PC-3 (cell line): Measurements from ENCODE around the gene ISM2. TPM values are rescaled to one million over a fixed set of nuclear protein-coding genes. Genes with fewer than 3 reads are reported as not detected.

Experiments
- ATAC-seq: fragments of 200-7000 bp; cut with Tn5 transposase; 2 replicates; pipeline ENCODE4 v1.9.1; 2020; ENCODE audit warnings: mild to moderate bottlenecking, moderate library complexity
- BruUV-seq: library from RNA; stranded (reverse); fragments of 400-500 nt; replicated peaks from 2 replicates; lab custom pipeline; 2021; lab: Mats Ljungman, UMichigan
- CTCF ChIA-PET: fragments of 300-600 bp; sonication (Branson Sonifier 250); formaldehyde crosslinking; loops from one replicate; lab custom pipeline; 2022; ENCODE audit warnings: antibody characterized with exemption; lab: Charles Lee
- POLR2A ChIA-PET: fragments of 300-600 bp; sonication (Branson Sonifier 250); formaldehyde crosslinking; loops from one replicate; lab custom pipeline; 2022; ENCODE audit warnings: antibody characterized with exemption; ENCODE audit not compliant: unreplicated experiment; lab: Charles Lee
- DNase-seq: peaks from one replicate; pipeline ENCODE4 v3.0.0-alpha.2; 2015
- H2AFZ ChIP-seq: fragments of 300-600 bp; sonication (generic); 2 replicates; pipeline ENCODE4 v1.6.0; 2016; ENCODE audit warnings: antibody characterized with exemption, low read length
- H3F3A ChIP-seq: fragments of 300-600 bp; sonication (generic); one replicate; pipeline ENCODE4 v1.6.0; 2017; ENCODE audit warnings: antibody characterized with exemption, low read length, control low read depth, mild to moderate bottlenecking; ENCODE audit not compliant: unreplicated experiment
- H3K27ac ChIP-seq: fragments of 300-600 bp; sonication (generic); 2 replicates; pipeline ENCODE4 v1.5.1; 2016; ENCODE audit warnings: mild to moderate bottlenecking, low read length
- H3K27me3 ChIP-seq: fragments of 300-600 bp; sonication (generic); 2 replicates; pipeline ENCODE4 v1.6.1; 2016; ENCODE audit warnings: low read length, mixed read lengths
- H3K36me3 ChIP-seq: fragments of 300-600 bp; sonication (generic); 2 replicates; pipeline ENCODE4 v1.6.1; 2016; ENCODE audit warnings: low read depth, mixed run types, low read length, mixed read lengths
- H3K4me1 ChIP-seq: fragments of 300-600 bp; sonication (generic); 2 replicates; pipeline ENCODE4 v1.5.1; 2016; ENCODE audit warnings: low read length; ENCODE audit not compliant: insufficient read depth
- H3K4me2 ChIP-seq: fragments of 300-600 bp; sonication (generic); 2 replicates; pipeline ENCODE4 v1.6.0; 2016; ENCODE audit warnings: low read length
- H3K4me3 ChIP-seq: fragments of 300-600 bp; sonication (generic); 2 replicates; pipeline ENCODE4 v1.5.1; 2016; ENCODE audit warnings: mild to moderate bottlenecking, low read length, mixed read lengths
- H3K79me2 ChIP-seq: fragments of 300-600 bp; sonication (generic); 2 replicates; pipeline ENCODE4 v1.6.1; 2017; ENCODE audit warnings: low read length, mixed read lengths
- H3K9ac ChIP-seq: fragments of 300-600 bp; sonication (generic); 2 replicates; pipeline ENCODE4 v1.6.0; 2016; ENCODE audit warnings: mild to moderate bottlenecking, low read length
- H3K9me2 ChIP-seq: fragments of 300-600 bp; sonication (generic); replicated peaks from 2 replicates; pipeline ENCODE4 v1.6.1; 2016; ENCODE audit warnings: mixed run types, low read length, mixed read lengths
- H3K9me3 ChIP-seq: fragments of 300-600 bp; sonication (generic); 2 replicates; pipeline ENCODE4 v1.6.1; 2016; ENCODE audit warnings: low read length, mixed read lengths
- H4K20me1 ChIP-seq: fragments of 300-600 bp; sonication (generic); 2 replicates; pipeline ENCODE4 v1.6.1; 2016; ENCODE audit warnings: low read length, mixed read lengths
- CTCF ChIP-seq: fragments of 300-600 bp; sonication (generic); conservative IDR thresholded peaks from 2 replicates; pipeline ENCODE4 v1.5.1; 2017; ENCODE audit warnings: antibody characterized with exemption, low read depth, mild to moderate bottlenecking, low read length
- EZH2 ChIP-seq: fragments of 300-600 bp; sonication (generic); IDR thresholded peaks from one replicate; pipeline ENCODE4 v1.6.1; 2017; ENCODE audit warnings: antibody characterized with exemption, mild to moderate bottlenecking, low read length; ENCODE audit not compliant: unreplicated experiment
- EZH2phosphoT487 ChIP-seq: fragments of 300-600 bp; sonication (generic); IDR thresholded peaks from 2 replicates; pipeline ENCODE4 v1.6.1; 2018; ENCODE audit warnings: mild to moderate bottlenecking, antibody characterized with exemption, low read length, borderline replicate concordance
- intact Hi-C: fragments of 100-400 bp; cut with micrococcal nuclease; formaldehyde crosslinking; loops from 2 replicates; pipeline ENCODE4 v1.9.0; 2023
- total RNA-seq: library from RNA; depleted of rRNA; stranded (reverse); fragments of >200 nt; gene quantifications from 2 replicates; pipeline ENCODE4 v1.2.3, GENCODE V29; 2014

The ISM2 gene
- total RNA-seq, 1 experiment from 2014 or later = 0.95 TPM

GRCh38 chr14:77457115-77457521 is 41.5 kb downstream of the ISM2 start:
- peak overlapping the region; percentile 90 for H3K9ac ChIP-seq
- peaks cover 25% of the 10 kb centered on the region for H3K36me3 ChIP-seq
- DNase-seq (no peak), ATAC-seq (peak; percentile 14)
- peak overlapping the region; percentile 82 for H3K4me3 ChIP-seq
- H3K27ac ChIP-seq = no peak overlapping the region; the same call in 1 of the 2 replicates
- H4K20me1 ChIP-seq = peaks cover 13% of the 10 kb centered on the region
- no peaks in the 10 kb centered on the region for H3K9me3 ChIP-seq
- POLR2A ChIA-PET = interaction anchor here (0.5 to 0.7 kb wide), 4 partner anchors 19 to 1072 kb away, joined by 3 to 5 read pairs (median 4); no protein-coding TSS in a partner anchor
- H3K4me2 ChIP-seq = peak overlapping the region; percentile 88
- TSS peak; percentile 72 for BruUV-seq
- no peaks in the 10 kb centered on the region for H3K27me3 ChIP-seq
- H3K4me1 ChIP-seq = peaks cover 19% of the 10 kb centered on the region
- CTCF ChIA-PET = no interaction called here
- TF ChIP-seq CTCF = no peak
- no peak for TF ChIP-seq EZH2phosphoT487
- no peak for TF ChIP-seq EZH2
- H3K79me2 ChIP-seq = peaks cover 52% of the 10 kb centered on the region
- no peaks in the 10 kb centered on the region for H3F3A ChIP-seq
- intact Hi-C loops = loop anchor here (1.0 to 5.0 kb wide), 5 partner anchors 80 to 305 kb away; partner anchors contain the start of genes ALKBH1, GSTZ1, SAMD15 and SLIRP
- H2AFZ ChIP-seq = peak overlapping the region; percentile 73
- no peaks in the 10 kb centered on the region for H3K9me2 ChIP-seq

- intact Hi-C loops = loop anchor here (5.0 kb wide), 2 partner anchors 161 to 304 kb away; partner anchors contain the start of gene SPTLC2
- ATAC-seq (no peak), DNase-seq (no peak)
- Histone ChIP-seq H3K9me3 (no peaks in the 10 kb centered on the region), H3F3A (no peaks in the 10 kb centered on the region), H3K79me2 (peaks cover 52% of the 10 kb centered on the region), H3K27ac (no peak overlapping the region), H3K9ac (peak overlapping the region; percentile 90; the same call in 1 of the 2 replicates), H3K4me2 (peak overlapping the region; percentile 88), H3K36me3 (peaks cover 25% of the 10 kb centered on the region), H3K4me3 (peak overlapping the region; percentile 82), H4K20me1 (peaks cover 13% of the 10 kb centered on the region), H3K4me1 (peaks cover 19% of the 10 kb centered on the region), H3K27me3 (no peaks in the 10 kb centered on the region), H2AFZ (no peak overlapping the region), H3K9me2 (no peaks in the 10 kb centered on the region)
- ChIA-PET POLR2A (no interaction called here), CTCF (no interaction called here)
- BruUV-seq = no TSS peak
- TF ChIP-seq EZH2phosphoT487 = no peak
- TF ChIP-seq EZH2 = no peak
- TF ChIP-seq CTCF = no peak
Measured at GRCh38 chr14:77455966-77456640, 42.5 kb downstream of the ISM2 start.

- Histone ChIP-seq H3K4me3 (no peak overlapping the region), H3K27ac (no peak overlapping the region), H3K36me3 (peaks cover 23% of the 10 kb centered on the region), H3K9ac (no peak overlapping the region), H3K79me2 (no peaks in the 10 kb centered on the region), H3K4me1 (no peaks in the 10 kb centered on the region), H3K4me2 (no peak overlapping the region), H2AFZ (no peak overlapping the region), H3K27me3 (no peaks in the 10 kb centered on the region), H3F3A (no peaks in the 10 kb centered on the region), H3K9me2 (no peaks in the 10 kb centered on the region), H3K9me3 (no peaks in the 10 kb centered on the region), H4K20me1 (no peaks in the 10 kb centered on the region)
- intact Hi-C loops = no loop called here
- ChIA-PET CTCF (no interaction called here), POLR2A (no interaction called here)
- BruUV-seq = no TSS peak
- DNase-seq (no peak), ATAC-seq (no peak)
- TF ChIP-seq CTCF (no peak), EZH2 (no peak), EZH2phosphoT487 (no peak)
Measured at GRCh38 chr14:77442196-77442595, 56.4 kb downstream of the ISM2 start.
